ENCODE data around the gene FOXI1.

The FOXI1 gene

DNA sequence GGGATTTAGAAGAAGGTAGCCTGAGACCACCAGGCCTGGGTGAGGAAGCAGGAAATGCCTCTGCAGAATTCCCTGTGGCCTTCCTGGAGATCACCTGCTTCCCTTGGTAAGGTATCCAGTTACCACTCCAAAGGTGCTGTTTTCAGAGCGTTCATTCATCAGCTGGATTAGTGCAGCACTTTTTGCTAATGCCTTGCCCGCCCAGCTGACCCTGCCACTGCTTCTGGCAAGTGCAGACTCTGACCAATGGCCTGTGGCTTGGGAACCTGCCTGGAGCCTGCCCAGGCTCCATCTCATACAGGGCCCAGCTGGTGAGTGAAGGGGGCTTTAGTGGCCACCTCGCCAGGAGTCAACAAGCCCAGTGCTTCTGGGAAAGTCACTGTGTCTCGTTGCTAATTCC lies 48.6 kb downstream of the FOXI1 start:
- DNase-seq = no peak

DNA sequence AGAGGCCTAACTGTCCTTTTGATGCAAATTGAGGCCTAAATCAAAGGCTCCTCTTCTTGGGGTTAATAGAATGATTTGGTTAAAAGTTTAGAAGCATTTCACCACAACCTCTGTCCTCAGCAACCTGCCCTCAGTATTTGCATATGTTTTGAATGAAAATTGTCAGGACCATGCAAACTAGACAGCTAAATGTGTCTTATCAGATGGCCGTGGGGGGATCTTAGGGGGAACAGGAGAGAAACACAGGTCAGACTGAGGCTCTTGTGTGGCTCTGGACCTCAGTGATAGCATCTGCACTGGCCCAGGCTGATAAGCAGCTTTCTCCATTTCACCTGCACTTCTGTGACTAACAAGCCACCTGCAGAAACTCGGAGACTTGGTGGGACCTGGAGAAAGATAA lies 49.0 kb downstream of the FOXI1 start:
- DNase-seq = no peak

DNA sequence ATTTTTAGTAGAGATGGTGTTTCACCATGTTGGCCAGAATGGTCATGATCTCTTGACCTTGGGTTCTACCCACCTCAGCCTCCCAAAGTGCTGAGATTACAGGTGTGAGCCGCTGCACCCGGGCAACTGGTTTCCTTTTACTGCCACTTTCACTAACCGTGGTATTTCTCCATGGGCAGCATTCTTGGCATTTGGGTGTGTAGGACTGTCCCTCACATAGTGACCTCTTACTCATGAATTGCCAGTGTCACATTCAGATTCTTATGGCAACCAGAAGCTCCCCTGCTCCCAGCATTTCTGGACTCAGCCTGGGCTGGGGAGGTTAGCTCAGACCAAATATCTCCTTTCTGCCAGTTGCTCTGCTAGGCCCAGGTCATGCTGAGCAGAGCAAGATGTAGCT lies 50.1 kb downstream of the FOXI1 start:
- no peak for DNase-seq

DNA sequence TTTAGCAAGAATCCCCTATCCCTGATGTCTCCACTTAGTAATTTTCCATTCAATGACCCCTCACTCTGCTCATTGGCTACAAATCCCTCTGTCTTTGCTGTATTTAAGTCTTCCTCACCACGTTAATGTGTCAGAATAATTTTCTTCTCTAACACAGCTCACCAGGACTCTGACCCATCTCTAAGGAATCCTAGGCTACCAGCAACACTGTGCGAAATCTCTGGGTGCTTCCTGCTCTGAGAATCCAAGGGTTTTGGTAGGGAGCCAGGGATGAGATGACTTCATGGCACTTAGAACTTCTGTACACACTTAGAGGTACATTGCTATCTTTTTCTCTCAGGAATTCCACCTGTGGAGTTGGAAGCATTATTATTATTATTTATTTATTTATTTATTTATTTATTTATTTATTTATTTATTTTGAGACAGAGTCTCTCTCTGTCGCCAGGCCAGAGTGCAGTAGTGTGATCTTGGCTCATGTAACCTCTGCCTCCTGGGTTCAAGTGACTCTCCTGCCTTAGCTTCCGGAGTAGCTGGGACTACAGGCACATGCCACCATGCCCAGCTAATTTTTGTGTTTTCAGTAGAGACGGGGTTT lies 53.5 kb downstream of the FOXI1 start:
- DNase-seq = no peak
